Measurements from ENCODE around the gene RAD21L1.

Gene RAD21L1

GRCh38 chr20:1280195-1281102 is 54.6 kb downstream of the RAD21L1 start:
- no peak for TF ChIP-seq CTCF (IDR thresholded peaks at IDR 0.05; ENCODE audit: control extremely low read depth, extremely low read depth, low read depth, missing control alignments)
- ChIA-PET CTCF (interaction anchor here (1.1 to 1.2 kb wide), 2 partner anchors 8 to 13 kb away, joined by 3 read pairs; no protein-coding TSS in a partner anchor), POLR2A (no interaction called here)
- DNase-seq (ENCODE audit: extremely low spot score): no peak

- no peak for DNase-seq (ENCODE audit: extremely low spot score)
- ChIA-PET POLR2A (no interaction called here), CTCF (interaction anchor here (1.0 to 1.8 kb wide), 4 partner anchors 9 to 18 kb away, joined by 3 to 4 read pairs (median 3); no protein-coding TSS in a partner anchor)
These were observed 55.6 kb downstream of the RAD21L1 start for GRCh38 chr20:1281279-1282057.

GRCh38 chr20:1282966-1283365 is 57.1 kb downstream of the RAD21L1 start:
- POLR2A ChIA-PET: no interaction called here
- TF ChIP-seq CTCF (IDR thresholded peaks at IDR 0.05; ENCODE audit: control extremely low read depth, extremely low read depth, low read depth, missing control alignments): no peak
- no peak for DNase-seq (ENCODE audit: extremely low spot score)
- CTCF ChIA-PET: interaction anchor here (1.4 to 1.8 kb wide), 3 partner anchors 9 to 10 kb away, joined by 3 to 6 read pairs (median 4); no protein-coding TSS in a partner anchor

More at GRCh38 chr20:1281279-1282057, 55.6 kb downstream of the RAD21L1 start:
- TF ChIP-seq CTCF (IDR thresholded peaks at IDR 0.05; ENCODE audit: control extremely low read depth, extremely low read depth, low read depth, missing control alignments): no peak

- CTCF ChIA-PET: interaction anchor here (1.4 to 1.7 kb wide), 2 partner anchors 9 kb away, joined by 3 to 6 read pairs; no protein-coding TSS in a partner anchor
- DNase-seq (ENCODE audit: extremely low spot score): no peak
- TF ChIP-seq CTCF (IDR thresholded peaks at IDR 0.05; ENCODE audit: control extremely low read depth, extremely low read depth, low read depth, missing control alignments): no peak
- POLR2A ChIA-PET: no interaction called here
These were observed 58.0 kb downstream of the RAD21L1 start for GRCh38 chr20:1283522-1284510.

GRCh38 chr20:1286267-1287024 is 60.6 kb downstream of the RAD21L1 start:
- ChIA-PET CTCF (interaction anchor here (0.9 to 1.7 kb wide), 2 partner anchors 11 to 13 kb away, joined by 4 read pairs; no protein-coding TSS in a partner anchor), POLR2A (interaction anchor here (0.7 kb wide), 1 partner anchor 520 kb away, joined by 4 read pairs; no protein-coding TSS in a partner anchor)
- DNase-seq (ENCODE audit: extremely low spot score): no peak
- TF ChIP-seq CTCF (IDR thresholded peaks at IDR 0.05; ENCODE audit: control extremely low read depth, extremely low read depth, low read depth, missing control alignments): no peak
